CD14-positive monocyte (primary cell): Measurements from ENCODE around the gene CCDC167. TPM values are rescaled to one million over a fixed set of nuclear protein-coding genes. Genes with fewer than 3 reads are reported as not detected.
A peak's percentile ranks its signal among the peaks of the same experiment; 100 is the strongest.

Experiments used
- DNase-seq, 3 donors: peaks; one replicate each; pipeline ENCODE4 v3.0.0-alpha.2; 2011 to 2022
- H2AFZ ChIP-seq: 2 replicates; pipeline ENCODE4 v1.6.0; 2012; ENCODE audit warnings: mild to moderate bottlenecking, low read depth, low read length, inconsistent platforms; ENCODE audit not compliant: insufficient read depth, poor library complexity, severe bottlenecking
- H3K27ac ChIP-seq, 2 donors: 1 replicate in 1 of 2; 2 replicates in 1 of 2; pipeline ENCODE4 v1.5.1; 2012 to 2013; ENCODE audit warnings: low read length in 2 of 2, control low read depth in 1 of 2, inconsistent platforms in 1 of 2, low read depth in 1 of 2, mild to moderate bottlenecking in 1 of 2
- H3K27me3 ChIP-seq, 2 donors: one replicate each; pipeline versions ENCODE4 v1.6.0 to v1.6.1; 2011 to 2013; ENCODE audit warnings: low read length in 2 of 2; ENCODE audit not compliant: control insufficient read depth in 2 of 2, insufficient read depth in 2 of 2
- H3K36me3 ChIP-seq, 2 donors: replicated peaks in 1 of 2; 1 replicate in 1 of 2; 2 replicates in 1 of 2; pipeline versions ENCODE4 v1.5.1 to v1.6.1; 2012 to 2013; ENCODE audit warnings: low read length in 2 of 2, control low read depth in 1 of 2, inconsistent platforms in 1 of 2, mild to moderate bottlenecking in 1 of 2; ENCODE audit not compliant: insufficient read depth in 2 of 2, control insufficient read depth in 1 of 2
- H3K4me1 ChIP-seq, 2 donors: 1 replicate in 1 of 2; 2 replicates in 1 of 2; pipeline versions ENCODE4 v1.5.1 to v1.6.1; 2012 to 2013; ENCODE audit warnings: low read length in 2 of 2, control low read depth in 1 of 2, inconsistent platforms in 1 of 2, mild to moderate bottlenecking in 1 of 2, moderate library complexity in 1 of 2; ENCODE audit not compliant: insufficient read depth in 2 of 2, control insufficient read depth in 1 of 2
- H3K4me2 ChIP-seq: replicated peaks from 2 replicates; pipeline ENCODE3; 2012; ENCODE audit warnings: low read length, moderate library complexity, mild to moderate bottlenecking; ENCODE audit not compliant: poor library complexity, severe bottlenecking; ENCODE audit errors: extremely low read depth
- H3K4me3 ChIP-seq, 3 experiments: fragments of 200-600 bp in 1 of 3; sonication (generic) in 1 of 3; replicated peaks in 1 of 3; 1 replicate in 2 of 3; 2 replicates in 1 of 3; pipeline ENCODE4 v1.5.1; 2011 to 2013; ENCODE audit warnings: low read length in 3 of 3, mild to moderate bottlenecking in 3 of 3, control low read depth in 2 of 3, low read depth in 2 of 3, inconsistent platforms in 1 of 3, moderate library complexity in 1 of 3
- H3K79me2 ChIP-seq: 2 replicates; pipeline ENCODE4 v1.6.0; 2012; ENCODE audit warnings: mild to moderate bottlenecking, control low read depth, inconsistent platforms, low read length, moderate library complexity; ENCODE audit not compliant: insufficient read depth
- H3K9ac ChIP-seq: 2 replicates; pipeline ENCODE4 v1.6.0; 2017; ENCODE audit warnings: low read length, mild to moderate bottlenecking; ENCODE audit not compliant: insufficient read depth, poor library complexity, severe bottlenecking
- H3K9me3 ChIP-seq, 2 donors: replicated peaks in 1 of 2; 1 replicate in 1 of 2; 2 replicates in 1 of 2; pipeline versions ENCODE4 v1.5.1 to v1.6.1; 2012 to 2013; ENCODE audit warnings: low read length in 2 of 2, control low read depth in 1 of 2; ENCODE audit not compliant: control insufficient read depth in 1 of 2, insufficient read depth in 1 of 2
- H4K20me1 ChIP-seq: 2 replicates; pipeline ENCODE4 v1.6.0; 2012; ENCODE audit warnings: mild to moderate bottlenecking, low read length, control low read depth, moderate library complexity; ENCODE audit not compliant: insufficient read depth
- H3K27ac Mint-ChIP-seq, 7 donors: one replicate each; pipeline ENCODE4 v1.8.0; 2020; ENCODE audit warnings: mild to moderate bottlenecking in 7 of 7, mixed read lengths in 7 of 7, moderate library complexity in 6 of 7, inconsistent platforms in 2 of 7
- H3K27me3 Mint-ChIP-seq, 3 donors: one replicate each; pipeline ENCODE4 v1.8.0; 2021 to 2022; ENCODE audit warnings: low read depth in 3 of 3, mild to moderate bottlenecking in 3 of 3, mixed read lengths in 3 of 3, moderate library complexity in 3 of 3, inconsistent platforms in 1 of 3
- H3K36me3 Mint-ChIP-seq, 2 donors: one replicate each; pipeline ENCODE4 v1.8.0; 2020; ENCODE audit warnings: mixed read lengths in 2 of 2, inconsistent platforms in 1 of 2, mild to moderate bottlenecking in 1 of 2
- H3K4me1 Mint-ChIP-seq: one replicate; pipeline ENCODE4 v1.8.0; 2020; ENCODE audit warnings: mild to moderate bottlenecking, mixed read lengths
- H3K4me3 Mint-ChIP-seq, 2 donors: one replicate each; pipeline ENCODE4 v1.8.0; 2020; ENCODE audit warnings: mild to moderate bottlenecking in 2 of 2, mixed read lengths in 2 of 2, moderate library complexity in 1 of 2
- H3K9me3 Mint-ChIP-seq, 7 donors: one replicate each; pipeline ENCODE4 v1.8.0; 2020 to 2022; ENCODE audit warnings: mixed read lengths in 7 of 7, mild to moderate bottlenecking in 6 of 7, moderate library complexity in 6 of 7, inconsistent platforms in 2 of 7
- CTCF ChIP-seq: fragments of 200-600 bp; IDR thresholded peaks from one replicate; pipeline ENCODE4 v1.8.0; 2022; ENCODE audit warnings: antibody characterized with exemption, mild to moderate bottlenecking
- WGBS: methylation state at CpG from one replicate; pipeline ENCODE4 v1.1.5; 2013; ENCODE audit warnings: missing lambda C conversion rate; ENCODE audit not compliant: insufficient coverage; 5-methylcytosine and 5-hydroxymethylcytosine counted together
- intact Hi-C, 2 donors: fragments of 100-400 bp; cut with micrococcal nuclease; formaldehyde crosslinking; loops; one replicate each; pipeline versions ENCODE4 v1.15.0 to v1.15.1; 2023
- polyA plus RNA-seq, 3 donors: library from polyadenylated mRNA; depleted of rRNA in 1 of 3; unstranded in 2 of 3; stranded (reverse) in 1 of 3; fragments of 300-500 nt in 2 of 3; fragments of >200 nt in 1 of 3; fragmentation: Illumina TruSeq in 2 of 3; gene quantifications; 1 replicate in 2 of 3; 2 replicates in 1 of 3; pipeline ENCODE4 v1.2.3, GENCODE V29; 2012 to 2021

CCDC167 gene
- polyA plus RNA-seq, 3 donors, result 12.5 to 22.9 (median 20.7) TPM

DNA sequence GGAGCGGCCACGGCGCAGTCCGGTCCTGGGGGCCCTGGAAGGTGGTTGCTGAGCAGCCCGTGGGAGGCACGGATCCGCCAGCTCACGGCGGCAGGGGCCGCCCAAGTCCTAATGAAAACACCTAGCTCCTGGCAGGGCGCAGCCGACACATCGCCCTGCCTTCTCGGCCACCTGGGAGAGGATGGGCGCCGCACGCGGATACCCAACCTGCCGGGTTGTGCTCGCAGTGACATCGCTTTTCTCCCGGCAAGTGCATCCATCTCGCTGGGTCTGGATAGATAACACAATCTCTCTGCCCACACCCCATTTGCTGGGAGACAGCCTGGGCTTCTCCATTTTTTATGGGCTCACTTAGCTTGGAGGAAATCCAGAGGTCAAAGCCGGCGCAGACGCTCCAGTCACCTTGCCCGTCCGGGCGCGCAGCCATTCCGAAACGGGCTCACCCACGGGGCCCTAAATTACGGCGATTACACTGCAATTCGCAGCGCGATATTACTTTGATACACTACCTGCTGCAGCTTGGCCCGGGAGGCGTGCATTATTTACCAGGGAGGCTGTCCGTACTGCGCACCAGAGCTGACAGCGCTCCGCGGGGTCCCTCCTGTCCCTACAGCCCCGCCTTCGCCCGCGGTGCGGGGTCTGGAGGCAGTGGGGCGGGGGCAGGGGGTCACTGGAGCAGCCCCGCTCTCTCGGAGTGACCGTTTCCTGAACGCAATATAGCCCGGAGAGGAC is 36.2 kb upstream of the CCDC167 start:
- no peak for DNase-seq
- H3K4me1 Mint-ChIP-seq, result peaks cover 4% of the 10 kb centered on the region
- intact Hi-C loops, result no loop called here
- H2AFZ ChIP-seq, result peak overlapping the region; percentile 29
- H3K4me3 Mint-ChIP-seq, result peak overlapping the region; percentile 39 to 65
- peaks cover 68 to 80% (median 75%) of the 10 kb centered on the region in 3 donors for H3K27me3 Mint-ChIP-seq
- H3K27me3 ChIP-seq, result peaks cover 27 to 59% of the 10 kb centered on the region in 2 donors
- H3K27ac Mint-ChIP-seq, result no peak overlapping the region
- H3K36me3 Mint-ChIP-seq, result no peaks in the 10 kb centered on the region
- TF ChIP-seq CTCF, result no peak
- no peak overlapping the region for H3K4me3 ChIP-seq
- WGBS, result 1% methylated on average over 51 of the region's 56 CpGs
- H3K4me2 ChIP-seq, result no peak overlapping the region
- H3K9me3 ChIP-seq, result peaks cover 0 to 12% of the 10 kb centered on the region in 2 donors
- H3K9me3 Mint-ChIP-seq, result peaks cover 0 to 5% (median 1%) of the 10 kb centered on the region in 7 donors
- no peaks in the 10 kb centered on the region for H3K79me2 ChIP-seq
- H3K4me1 ChIP-seq, result peaks cover 0 to 7% of the 10 kb centered on the region in 2 donors
- H4K20me1 ChIP-seq, result no peaks in the 10 kb centered on the region
- no peaks in the 10 kb centered on the region for H3K36me3 ChIP-seq
- no peak overlapping the region for H3K9ac ChIP-seq
- no peak overlapping the region for H3K27ac ChIP-seq

DNA sequence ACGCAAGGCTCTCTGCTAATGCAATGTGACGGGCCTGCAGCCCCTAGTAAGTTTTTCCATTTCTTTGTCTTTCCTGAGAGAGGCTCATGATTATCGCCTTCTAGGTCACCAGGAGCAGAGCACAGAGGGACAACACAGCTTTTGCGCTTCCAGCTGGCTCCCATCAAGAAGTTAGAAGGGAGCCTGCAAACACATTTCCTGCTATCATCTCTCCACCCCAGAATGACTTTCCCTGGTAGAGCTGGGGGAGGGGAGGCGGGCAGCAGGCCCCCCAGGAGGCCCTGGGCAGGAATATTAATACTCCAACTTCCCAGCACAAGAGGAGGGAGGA is 35.7 kb upstream of the CCDC167 start:
- intact Hi-C loops, result no loop called here
- no peak overlapping the region for H3K4me3 ChIP-seq

More for the DNA sequence above, 35.7 kb upstream of the CCDC167 start:
- H3K4me1 Mint-ChIP-seq, result peaks cover 4% of the 10 kb centered on the region
- H3K4me3 Mint-ChIP-seq, result peak overlapping the region in 1 of 2 donors; percentile 36
- H3K27me3 Mint-ChIP-seq, result peaks cover 68 to 81% (median 74%) of the 10 kb centered on the region in 3 donors
- TF ChIP-seq CTCF, result no peak
- peaks cover 27 to 59% of the 10 kb centered on the region in 2 donors for H3K27me3 ChIP-seq
- H3K9ac ChIP-seq, result no peak overlapping the region
- H3K4me1 ChIP-seq, result peaks cover 0 to 7% of the 10 kb centered on the region in 2 donors
- no peak overlapping the region for H3K4me2 ChIP-seq
- H4K20me1 ChIP-seq, result no peaks in the 10 kb centered on the region
- no peaks in the 10 kb centered on the region for H3K36me3 Mint-ChIP-seq
- no peaks in the 10 kb centered on the region for H3K79me2 ChIP-seq
- no peaks in the 10 kb centered on the region for H3K36me3 ChIP-seq
- H3K27ac ChIP-seq, result no peak overlapping the region
- H3K27ac Mint-ChIP-seq, result no peak overlapping the region
- H3K9me3 Mint-ChIP-seq, result peaks cover 0 to 4% (median 0%) of the 10 kb centered on the region in 7 donors
- WGBS, result 63% methylated on average over 3 of the region's 5 CpGs
- DNase-seq, result no peak
- H2AFZ ChIP-seq, result no peak overlapping the region
- peaks cover 0 to 12% of the 10 kb centered on the region in 2 donors for H3K9me3 ChIP-seq
